Ovary (tissue), 3 donors: ENCODE results near the gene SMU1.

Experiments
- POLR2A ChIP-seq: fragments of 450-650 bp; IDR thresholded peaks from one replicate; pipeline ENCODE4 v1.6.1; 2017; ENCODE audit warnings: antibody characterized with exemption, mild to moderate bottlenecking, moderate library complexity
- TF ChIP-seq, protein P1 (sequence below), 3 donors: fragments of 450-650 bp in 2 of 3; fragments of 200-600 bp in 1 of 3; IDR thresholded peaks; one replicate each; pipeline versions ENCODE4 v1.5.1 to v1.8.0; 2016 to 2022; ENCODE audit warnings: antibody characterized with exemption in 3 of 3, mild to moderate bottlenecking in 1 of 3
- donor health status: DM: no; HTN: no; CAD: no.

DNA sequence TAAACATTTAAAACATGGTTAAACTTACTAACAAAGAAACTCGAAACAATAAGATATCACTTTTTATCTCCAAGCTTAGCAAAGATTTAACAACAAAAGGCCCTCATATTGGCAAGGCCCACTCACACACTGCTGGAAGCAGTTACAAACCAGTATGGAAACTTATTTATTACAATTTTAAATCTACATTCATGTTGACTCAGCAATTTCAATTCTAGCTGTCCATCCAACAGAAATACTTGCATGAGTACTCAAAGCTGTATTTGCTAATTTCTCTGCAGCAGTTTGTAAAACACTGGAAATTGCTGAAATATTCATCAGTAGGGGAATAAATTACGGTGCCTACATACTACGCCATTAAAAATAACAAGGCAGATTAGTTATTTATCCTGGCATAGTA lies 54.2 kb downstream of the SMU1 start:
- TF ChIP-seq, protein P1, sequence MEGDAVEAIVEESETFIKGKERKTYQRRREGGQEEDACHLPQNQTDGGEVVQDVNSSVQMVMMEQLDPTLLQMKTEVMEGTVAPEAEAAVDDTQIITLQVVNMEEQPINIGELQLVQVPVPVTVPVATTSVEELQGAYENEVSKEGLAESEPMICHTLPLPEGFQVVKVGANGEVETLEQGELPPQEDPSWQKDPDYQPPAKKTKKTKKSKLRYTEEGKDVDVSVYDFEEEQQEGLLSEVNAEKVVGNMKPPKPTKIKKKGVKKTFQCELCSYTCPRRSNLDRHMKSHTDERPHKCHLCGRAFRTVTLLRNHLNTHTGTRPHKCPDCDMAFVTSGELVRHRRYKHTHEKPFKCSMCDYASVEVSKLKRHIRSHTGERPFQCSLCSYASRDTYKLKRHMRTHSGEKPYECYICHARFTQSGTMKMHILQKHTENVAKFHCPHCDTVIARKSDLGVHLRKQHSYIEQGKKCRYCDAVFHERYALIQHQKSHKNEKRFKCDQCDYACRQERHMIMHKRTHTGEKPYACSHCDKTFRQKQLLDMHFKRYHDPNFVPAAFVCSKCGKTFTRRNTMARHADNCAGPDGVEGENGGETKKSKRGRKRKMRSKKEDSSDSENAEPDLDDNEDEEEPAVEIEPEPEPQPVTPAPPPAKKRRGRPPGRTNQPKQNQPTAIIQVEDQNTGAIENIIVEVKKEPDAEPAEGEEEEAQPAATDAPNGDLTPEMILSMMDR (IDR thresholded peaks at IDR 0.05) = no peak
- no peak for TF ChIP-seq POLR2A
